Muscle of arm (tissue), 12 donors: ENCODE data around the gene ST3GAL3. TPM values are rescaled to one million over a fixed set of nuclear protein-coding genes. Genes with fewer than 3 reads are reported as not detected.
"Not testable (repeated sequence)": the region's sequence is repeated elsewhere in the genome, so short reads cannot be mapped to it uniquely, and the experiment has no call there.

Experiments used
- DNase-seq: peaks from one replicate; pipeline ENCODE4 v3.0.0-alpha.2; 2013
- polyA plus RNA-seq, 12 donors: library from polyadenylated mRNA; unstranded; fragments of 120-200 nt; gene quantifications; one replicate each; pipeline ENCODE4 v1.2.1, GENCODE V29; 2013; ENCODE audit not compliant: insufficient read length in 12 of 12

Gene ST3GAL3
- polyA plus RNA-seq, 12 donors, result 27.0 to 49.2 (median 34.1) TPM; not detected in 1

DNA sequence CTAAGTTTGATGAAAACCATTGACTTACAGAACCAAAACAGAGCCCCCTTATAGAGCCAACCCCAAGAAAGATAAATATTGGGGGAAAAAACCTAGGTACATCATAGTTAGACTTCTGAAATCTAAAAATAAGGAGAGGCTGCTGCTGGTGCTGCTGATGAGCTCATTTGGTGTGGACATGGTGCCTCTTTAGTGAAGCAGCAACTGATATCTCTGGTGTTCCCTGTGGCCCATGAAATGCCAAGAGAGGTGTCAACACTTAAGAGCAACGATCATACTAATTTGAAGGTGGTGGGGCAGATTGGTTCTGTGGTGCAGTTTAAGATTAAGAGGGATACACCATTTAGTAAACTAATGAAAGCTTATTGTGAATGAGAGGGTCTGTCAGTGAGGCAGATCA is 35.9 kb downstream of the ST3GAL3 start:
- DNase-seq, result no peak

DNA sequence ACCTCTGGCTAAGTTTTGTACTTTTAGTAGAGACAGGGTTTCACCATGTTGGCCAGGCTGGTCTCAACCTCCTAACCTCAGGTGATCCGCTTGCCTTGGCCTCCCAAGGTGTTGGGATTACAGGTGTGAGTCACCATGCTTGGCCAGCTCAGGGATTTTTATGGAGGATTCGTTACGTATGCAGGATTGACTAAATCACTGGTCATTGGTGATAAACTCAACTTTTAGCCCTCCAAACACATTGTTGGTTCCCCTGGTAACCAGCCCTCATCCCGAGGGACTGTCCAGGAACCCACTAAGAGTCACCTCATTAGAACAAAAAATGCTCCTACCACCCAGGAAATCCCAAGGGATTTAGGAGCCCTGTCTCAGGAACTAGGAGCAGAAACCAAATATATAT is 40.4 kb downstream of the ST3GAL3 start:
- DNase-seq, result no peak

DNA sequence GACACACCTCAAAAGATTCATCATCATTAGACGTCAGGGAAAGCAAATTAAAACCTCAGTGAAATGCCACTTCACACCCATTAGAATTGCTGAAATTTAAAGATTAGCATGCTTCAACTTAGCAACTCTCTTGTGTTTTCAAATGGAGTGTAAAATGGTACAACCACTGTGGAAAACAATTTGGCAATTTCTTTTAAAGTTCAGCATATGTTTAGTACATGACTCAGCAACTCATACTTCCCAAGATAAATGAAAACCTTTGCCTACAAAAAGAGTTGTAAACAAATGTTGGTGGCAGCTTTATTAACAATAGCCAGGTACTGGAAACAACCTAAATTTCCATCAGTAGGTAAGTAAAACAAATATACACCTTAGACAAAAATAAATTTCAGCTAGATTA is 42.7 kb downstream of the ST3GAL3 start:
- no peak for DNase-seq

DNA sequence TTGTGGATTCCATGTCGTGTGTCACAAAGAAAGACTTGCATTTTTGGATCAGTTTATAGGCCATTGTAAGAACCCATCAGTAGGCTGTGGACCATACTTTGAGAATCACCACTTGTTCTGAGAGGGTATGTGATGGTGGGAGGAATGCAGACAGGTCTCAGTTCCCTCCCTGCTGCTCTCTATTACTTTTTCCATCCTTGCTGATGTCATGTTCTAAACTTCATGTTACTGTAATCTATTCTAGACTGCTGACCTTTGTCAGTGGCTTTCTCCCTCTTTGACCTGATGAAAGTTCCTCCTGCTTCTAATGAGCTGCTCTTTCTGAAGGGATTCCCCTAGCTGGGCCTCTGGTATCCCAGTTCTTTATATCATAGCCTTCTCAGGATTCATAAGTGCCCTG is 46.1 kb downstream of the ST3GAL3 start:
- no peak for DNase-seq

DNA sequence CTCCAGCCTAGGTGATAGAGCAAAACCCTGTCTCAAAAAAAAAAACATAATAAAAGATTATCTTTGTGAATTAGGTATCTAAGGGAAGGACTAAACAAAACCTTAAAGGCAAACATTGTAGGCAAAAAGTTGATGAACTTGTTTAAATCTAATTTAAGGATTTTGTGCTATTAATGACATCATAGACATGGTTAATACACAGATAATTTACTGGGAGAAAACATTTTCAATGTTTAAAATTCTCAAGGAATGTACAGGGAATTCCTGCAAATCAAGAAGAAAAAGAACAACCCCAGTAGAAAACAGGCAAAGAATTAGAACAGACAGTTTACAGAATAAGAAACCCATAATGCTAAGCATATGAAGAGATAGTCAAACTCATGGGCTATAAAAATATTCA is 47.6 kb downstream of the ST3GAL3 start:
- no peak for DNase-seq

DNA sequence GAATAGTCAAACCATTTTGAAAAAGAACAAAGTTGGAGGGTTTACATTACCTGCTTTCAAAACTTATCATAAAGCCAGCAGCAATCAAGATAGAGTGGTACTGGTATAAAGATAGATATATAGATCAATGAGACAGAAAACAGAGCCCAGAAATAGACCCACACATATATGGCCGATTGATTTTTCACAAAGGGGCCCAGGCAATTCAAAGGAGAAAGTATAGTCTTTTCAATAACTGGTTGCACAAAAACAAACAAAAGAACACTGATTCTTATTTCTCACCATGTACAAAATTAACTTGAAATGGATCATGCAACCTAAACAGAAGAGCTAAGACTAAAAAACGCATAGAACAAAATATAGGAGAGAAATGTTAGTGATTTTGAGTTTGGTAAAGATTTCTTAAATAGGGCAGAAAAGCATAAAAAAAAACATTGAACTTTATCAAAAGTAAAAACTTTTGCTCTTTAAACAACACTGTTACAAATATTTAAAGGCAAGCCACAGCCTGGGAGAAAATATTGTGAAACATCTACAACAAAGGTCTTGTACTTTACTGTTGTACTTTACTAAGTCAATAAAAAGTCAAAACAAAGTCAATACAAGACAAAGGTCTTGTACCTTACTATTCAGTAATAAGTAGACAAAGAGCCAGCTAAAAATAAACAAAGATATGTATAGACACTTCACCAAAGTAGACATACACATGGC is 50.2 kb downstream of the ST3GAL3 start:
- no peak for DNase-seq

DNA sequence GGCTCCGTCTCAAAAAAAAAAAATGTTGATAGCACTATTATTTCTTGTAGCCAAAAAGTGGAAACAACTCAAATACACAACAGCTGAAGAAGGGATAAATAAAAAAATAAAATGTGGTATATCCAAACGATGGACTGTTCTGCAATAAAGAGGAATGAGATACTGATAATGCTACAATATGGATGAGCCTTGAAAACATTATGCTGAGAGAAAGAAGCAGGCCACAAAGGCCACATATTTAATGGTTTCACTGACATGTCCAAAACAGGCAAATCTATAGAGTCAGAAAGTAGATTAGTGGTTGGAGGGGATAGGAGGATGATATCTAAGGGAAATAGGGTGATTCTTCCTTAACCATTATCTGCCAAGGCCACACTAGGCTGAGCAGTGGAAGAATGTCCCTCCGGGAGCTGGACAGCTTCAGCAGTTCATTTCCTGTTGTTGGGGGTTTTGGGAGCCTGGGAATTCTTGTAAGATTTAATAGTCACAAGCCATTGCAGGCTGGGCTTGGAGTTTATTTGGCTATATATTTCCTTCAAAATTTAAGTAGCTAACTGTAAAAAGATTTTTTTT is 53.5 kb downstream of the ST3GAL3 start:
- no peak for DNase-seq

DNA sequence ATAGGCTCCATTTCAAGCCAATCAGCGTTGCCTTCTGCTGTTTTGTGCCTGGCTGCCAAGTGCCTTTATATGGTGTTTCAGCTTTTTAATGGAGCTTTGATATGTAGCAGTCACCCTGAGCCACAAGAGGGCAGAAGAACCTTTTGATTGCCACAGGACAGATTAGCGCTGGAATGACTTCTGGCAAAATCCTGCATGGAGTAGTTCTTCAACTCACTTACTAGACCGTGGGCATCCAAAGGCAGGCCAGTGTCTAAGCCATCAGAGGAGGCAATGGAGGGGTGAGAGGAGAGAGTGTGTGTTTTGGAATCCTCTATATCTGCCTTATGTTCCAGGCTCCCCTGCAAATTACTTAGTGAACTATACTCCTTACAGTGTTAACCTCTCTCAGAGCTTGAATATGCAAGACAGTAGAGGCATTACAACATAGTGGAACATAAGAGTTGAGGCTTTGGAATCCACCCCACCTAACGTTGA is 56.2 kb downstream of the ST3GAL3 start:
- peak; percentile 82 for DNase-seq

DNA sequence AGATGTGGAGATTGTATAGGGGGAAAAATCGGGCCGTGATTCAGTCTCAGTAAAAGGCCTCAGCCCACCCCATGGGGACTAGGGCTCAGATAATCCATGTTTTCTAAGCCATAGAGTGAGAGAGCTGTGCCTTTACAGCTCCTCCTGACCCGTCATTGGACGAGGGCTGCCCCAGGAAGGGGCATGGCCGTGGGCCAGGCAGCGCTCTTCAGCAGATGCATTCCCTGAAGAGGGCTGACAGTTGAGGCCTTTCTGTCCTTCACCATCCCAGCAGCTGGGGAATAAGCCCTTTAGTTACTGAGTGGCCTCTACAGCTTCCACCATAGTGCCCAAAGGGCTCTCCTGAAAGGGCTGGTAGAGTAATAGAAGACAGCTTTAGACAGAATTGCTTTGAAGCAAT is 57.2 kb downstream of the ST3GAL3 start:
- peak; percentile 8 for DNase-seq

DNA sequence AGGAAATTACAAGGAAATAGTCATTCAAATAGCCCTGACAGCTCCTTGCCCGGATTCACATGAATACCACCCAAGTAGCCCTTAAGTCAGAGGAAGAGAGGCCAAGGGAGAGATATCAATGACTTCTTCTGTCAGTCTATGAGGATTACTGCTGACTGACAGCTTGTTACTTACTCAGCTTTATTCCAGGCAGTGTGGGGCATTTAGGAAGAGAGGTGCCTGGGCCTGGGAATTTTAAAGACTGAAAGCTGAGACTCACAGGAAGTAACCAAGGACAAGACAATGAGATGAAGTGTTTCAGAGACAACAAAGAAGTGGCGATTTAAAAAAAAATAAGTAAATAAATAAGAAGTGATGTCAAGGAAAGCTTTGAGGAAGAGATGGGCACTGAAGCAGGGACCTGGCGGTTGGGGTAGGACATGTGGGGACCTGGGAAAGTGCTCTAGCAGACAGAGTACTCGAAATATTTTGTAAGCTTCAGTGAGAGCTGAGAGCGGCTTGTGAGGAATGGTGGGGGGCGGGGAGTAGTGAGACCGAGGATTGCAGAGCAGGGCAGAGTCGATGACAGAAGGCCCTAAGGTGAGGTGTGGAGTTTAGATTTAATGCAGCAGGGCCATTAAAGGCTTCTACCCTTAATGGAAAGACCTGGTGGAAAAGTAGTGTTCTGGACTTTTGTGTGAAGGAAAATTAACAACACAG is 58.9 kb downstream of the ST3GAL3 start:
- DNase-seq, result no peak

DNA sequence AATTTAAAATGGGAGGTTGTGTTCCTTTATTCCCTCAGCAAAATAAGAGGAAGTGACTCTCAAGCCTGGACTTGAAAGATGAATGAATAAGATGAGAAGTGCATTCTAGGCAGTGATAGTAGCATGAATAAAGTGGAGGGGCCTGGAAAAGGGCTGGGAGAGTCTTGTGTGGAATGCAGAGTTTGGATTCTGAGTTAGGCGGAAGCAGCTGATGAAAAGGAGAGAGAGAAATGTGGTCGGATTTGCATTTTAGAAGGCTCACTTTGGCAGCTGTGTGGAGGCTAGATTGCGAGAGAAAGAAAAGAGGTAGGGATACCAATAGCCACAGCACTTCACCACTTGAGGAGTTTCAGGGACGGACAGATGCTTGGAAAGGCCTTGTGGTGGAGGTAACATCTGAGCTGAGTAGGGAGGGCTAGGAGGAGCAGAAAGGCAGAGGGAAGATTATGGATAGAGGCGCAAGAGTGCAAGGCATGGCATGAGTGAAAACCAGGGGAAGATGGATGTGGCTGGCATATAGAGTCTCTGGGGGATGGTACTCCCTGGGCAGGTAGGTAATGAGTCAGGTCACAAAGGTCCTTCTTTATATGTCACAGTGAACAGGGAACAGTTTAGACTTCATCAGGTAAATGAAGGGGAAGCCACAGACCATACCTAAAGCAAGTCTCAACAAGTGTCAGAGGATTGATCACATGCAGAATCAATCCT is 59.6 kb downstream of the ST3GAL3 start:
- DNase-seq, result no peak

DNA sequence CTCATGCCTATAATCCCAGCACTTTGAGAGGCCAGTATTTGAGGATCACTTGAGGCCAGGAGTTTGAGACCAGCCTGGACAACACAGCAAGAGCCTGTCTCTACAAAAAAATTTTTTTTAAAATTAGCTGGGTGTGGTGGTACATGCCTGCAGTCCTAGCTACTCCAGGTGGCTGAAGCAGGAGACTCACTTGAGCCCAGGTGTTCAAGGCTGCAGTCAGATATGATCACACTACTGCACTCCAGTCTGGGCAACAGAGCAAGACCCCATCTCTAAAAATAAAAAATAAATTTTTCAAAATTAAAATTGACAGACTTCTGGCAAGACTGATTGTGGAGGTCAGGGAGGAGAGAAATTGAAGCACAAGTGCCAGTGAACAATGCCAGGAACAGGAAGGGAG is 60.8 kb downstream of the ST3GAL3 start:
- DNase-seq, result no peak

DNA sequence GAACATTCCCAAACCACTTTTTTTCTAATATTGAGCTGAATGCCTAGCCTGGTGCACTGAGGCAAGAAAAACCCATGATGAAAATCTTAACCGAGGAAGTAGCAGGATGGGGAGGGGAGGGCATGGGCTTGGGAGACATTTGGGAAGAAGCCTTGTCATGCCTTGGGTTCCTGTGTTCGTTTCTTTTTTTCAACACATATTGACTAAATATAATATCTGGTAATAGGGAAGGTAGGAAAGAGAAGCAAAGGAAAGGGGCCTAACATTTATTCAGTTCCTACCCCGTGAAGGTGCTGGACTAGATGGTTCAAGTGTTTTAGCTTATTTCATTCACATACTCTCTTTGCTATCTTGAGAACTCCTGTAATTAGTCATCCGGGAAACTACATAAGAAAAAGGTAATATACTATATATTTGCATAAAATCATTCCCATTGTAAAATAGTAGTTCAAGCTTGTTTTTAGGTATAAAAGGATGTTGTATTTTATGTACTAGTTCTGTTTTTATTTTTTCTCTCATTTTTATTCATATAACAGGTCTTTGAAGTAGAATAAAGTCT is 62.1 kb downstream of the ST3GAL3 start:
- no peak for DNase-seq

DNA sequence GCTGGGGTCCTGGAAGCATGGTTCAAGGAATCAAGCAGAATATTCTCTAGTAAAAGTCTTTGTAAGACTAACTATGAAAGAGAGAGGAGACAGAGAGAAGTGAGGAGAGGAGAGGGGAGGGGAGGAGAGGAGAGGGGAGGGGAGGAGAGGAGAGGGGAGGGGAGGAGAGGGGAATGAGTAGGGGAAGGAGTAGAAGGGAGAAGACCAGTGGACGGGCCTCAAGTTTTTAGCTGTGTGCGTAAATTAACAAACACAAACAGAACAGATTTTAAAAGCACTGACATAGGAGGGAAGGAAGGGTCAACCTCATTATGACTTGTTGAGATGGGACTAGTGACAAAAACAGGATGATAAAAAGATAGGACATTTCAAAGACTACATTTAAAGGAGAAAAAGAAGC is 62.8 kb downstream of the ST3GAL3 start:
- DNase-seq, result no peak

DNA sequence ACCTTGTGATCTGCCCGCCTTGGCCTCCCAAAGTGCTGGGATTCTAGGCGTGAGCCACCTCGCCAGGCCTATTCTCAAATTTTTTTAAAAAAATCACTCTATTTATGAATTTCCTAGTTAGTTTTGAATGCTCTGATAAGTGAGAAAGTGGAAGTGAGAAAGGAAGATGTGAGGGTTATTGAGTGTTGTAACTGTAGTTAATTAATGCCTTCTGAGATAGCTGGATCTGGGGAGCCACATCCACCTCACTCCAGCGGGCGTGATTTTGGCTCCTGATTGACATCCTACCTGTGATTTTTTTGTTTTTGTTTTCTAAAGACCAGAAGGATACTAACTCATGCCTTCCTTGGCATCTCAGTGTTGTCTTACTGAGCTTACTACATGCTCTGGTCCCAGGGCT is 65.6 kb downstream of the ST3GAL3 start:
- DNase-seq, result no peak

DNA sequence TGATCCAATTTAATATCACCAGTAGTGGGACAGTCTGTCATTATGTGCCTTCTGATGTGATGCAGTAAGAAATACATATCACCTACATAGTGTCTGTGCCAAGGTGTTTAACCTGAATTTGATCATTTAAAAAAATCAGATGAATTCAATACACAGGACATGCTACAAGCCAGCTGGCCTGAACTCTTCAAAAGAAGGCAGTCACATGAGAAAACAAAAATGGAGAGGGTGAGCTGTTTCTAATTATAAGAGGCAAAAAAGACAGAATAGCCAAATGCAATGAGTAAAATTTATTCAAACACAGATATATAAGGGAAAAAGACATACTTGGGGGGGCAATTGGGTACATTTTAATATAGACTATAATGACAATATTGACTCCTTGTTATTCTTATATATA is 66.5 kb downstream of the ST3GAL3 start:
- no peak for DNase-seq

DNA sequence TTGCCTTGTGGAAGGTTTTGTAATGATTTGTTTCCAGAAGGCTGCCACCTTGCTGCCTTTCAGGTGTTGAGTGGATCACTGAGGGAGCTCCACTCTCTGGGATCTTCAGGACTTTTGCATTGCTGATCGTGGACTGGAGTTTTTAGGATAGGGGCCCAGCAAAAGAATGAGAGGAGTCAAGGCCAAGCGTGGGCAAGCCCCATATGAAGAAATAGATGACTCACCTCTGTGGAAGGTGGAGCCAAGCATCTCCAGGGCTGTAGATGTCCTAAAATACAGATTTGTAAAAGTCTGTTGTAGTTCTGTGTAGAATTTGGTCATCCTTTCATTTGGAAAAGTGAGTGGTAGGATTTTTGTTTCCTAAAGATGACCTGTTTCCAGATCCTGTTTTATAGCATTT is 67.0 kb downstream of the ST3GAL3 start:
- DNase-seq, result no peak

DNA sequence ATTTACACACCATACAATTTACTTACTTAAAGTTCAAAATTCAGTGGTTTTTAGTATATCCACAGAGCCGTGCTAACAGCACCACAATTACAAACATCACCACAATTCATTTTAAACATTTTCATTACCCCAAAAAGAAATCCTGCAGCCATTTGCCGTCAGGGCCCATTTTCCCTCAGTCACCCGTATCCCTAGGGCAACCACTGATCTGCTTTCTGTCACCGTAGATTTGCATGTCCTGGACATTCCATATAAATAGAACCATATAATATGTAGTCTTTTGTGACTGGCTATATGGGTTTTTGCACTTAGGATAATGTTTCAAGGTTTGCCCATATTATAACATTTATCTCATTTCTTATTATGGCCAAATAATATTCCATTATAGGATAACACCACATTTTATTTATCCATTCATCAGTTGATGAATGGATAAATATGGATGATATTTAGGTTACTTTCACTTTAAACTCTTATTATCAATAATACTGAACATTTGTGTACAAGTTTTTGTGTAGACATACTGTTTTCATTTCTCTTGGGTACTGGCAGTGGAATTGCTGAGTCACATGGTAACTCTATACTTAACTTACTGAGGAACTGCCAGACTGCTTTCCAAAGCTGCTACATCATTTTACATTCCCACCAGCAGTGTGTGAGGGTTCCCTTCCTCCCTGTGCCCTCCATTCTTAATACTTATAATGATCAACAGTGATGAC is 68.9 kb downstream of the ST3GAL3 start:
- DNase-seq, result no peak

DNA sequence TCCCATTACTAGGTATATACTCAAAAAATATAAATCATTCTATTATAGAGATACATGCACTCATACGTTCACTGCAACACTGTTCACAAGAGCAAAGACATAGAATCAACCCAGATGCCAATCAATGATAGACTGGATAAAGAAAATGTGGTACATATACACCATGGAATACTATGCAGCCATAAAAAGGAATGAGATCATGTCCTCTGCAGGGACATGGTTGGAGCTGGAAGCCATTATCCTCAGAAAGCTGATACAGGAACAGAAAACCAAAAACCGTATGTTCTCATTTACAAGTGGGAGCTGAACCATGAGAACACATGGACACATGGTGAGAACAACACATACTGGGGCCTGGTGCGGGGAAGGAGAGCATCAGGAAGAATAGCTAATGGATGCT is 70.6 kb downstream of the ST3GAL3 start:
- not testable (repeated sequence) for DNase-seq

DNA sequence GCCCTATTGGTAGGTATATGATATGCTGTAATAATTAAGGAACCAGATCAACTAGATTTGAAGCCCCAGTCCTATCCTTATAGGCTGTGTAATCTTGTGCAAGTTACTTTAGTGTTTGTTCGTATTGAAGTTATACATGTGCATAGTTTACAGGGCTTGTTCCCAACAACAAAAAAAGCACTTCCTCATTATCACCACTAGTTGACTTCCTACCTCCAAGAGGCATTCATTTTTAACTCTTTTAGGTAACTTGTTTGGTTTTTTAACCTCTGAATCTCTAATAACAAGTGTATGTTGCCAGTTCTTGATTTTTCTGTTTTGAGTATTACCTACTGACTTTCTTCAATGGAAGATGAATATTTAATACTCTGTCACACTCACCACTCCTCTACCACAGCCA is 71.9 kb downstream of the ST3GAL3 start:
- DNase-seq, result no peak

DNA sequence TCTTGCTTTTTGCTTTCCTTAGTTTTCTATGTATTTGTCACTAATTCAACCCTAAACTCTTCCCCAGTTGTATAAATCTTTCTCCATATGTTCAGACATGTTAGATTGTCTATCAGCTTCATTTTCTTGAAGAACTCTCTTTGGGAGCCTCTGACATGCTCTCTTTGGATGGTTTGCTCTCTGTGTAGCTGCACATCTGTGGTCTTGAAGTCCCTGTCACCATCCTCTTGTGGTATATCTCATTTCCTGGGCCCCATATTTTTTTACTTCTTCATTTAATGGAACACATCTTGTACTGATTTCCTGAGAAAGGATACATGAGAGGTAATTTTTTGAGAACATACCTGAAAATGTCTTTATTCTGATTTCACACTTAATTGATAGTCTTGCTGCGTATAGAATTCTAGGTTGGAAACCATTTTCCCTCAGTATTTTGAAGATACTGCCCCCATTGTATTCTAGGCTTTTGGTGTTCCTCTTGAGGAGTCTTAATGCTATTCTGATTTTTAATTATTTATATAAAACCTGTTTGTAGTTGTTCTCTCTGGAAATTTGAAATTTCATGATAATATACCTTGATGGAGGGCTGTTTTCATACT is 72.6 kb downstream of the ST3GAL3 start:
- DNase-seq, result no peak
